Measurements from ENCODE around the gene REV3L. TPM values are rescaled to one million over a fixed set of nuclear protein-coding genes. Genes with fewer than 3 reads are reported as not detected.
A peak's percentile ranks its signal among the peaks of the same experiment; 100 is the strongest.

Gene REV3L
- total and polyA plus RNA-seq, 9 of the 15 experiments (the other 6 are each of a cell fraction or from before 2014, with no cell fraction given), result 5.5 to 24.4 (median 14.4) TPM

DNA sequence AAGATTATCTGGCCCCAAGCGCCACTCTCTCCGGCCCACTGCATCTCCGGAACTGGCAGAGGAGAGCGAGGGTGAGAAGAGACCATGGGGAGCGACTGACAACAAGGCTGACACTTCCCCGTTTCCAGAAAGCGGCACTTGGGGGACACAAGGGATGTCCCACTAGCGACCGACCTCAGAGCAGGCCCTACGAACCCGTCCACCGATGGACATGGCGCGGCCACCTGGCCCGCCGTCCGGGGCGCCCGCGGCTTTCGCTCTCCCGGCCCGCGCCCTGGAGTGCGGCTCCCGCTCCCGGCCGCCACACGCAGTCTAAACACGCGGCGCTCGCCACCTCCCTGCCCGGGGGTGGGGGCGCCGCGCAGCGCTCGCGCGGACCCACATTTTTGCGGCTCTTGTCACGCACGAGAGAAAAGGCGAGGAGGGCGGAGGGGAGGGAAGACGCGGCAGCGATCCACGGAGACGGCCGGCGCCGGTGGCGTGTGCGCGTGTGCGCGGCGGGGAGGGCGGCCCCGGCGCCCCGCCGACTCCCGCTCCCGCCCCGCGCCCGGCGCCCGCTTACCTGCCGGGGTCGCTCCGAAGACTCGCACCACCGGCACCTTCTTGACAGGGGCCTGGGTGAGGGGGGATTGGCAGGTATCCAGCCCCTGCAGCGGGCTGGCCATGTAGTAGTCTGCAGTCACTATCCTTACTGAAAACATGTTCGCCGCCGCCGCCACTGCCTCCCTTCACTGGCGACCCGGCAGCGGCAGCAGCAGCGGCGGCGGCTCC, 645 bp downstream of the REV3L start (continued):
- TF ChIP-seq ATF1 (CRISPR knock-in tag; IDR thresholded peaks at IDR 0.05) (no peak), ATF1 (tag; IDR thresholded peaks at IDR 0.05) (no peak), TFAM (CRISPR knock-in tag; conservative IDR thresholded peaks at IDR 0.05) (no peak), ETV1 (tag; conservative IDR thresholded peaks at IDR 0.05; ENCODE audit: low read depth) (peak; percentile 43; the same call in 1 of the 2 replicates), HMG20A (CRISPR knock-in tag; conservative IDR thresholded peaks at IDR 0.05) (no peak), SIN3A (IDR thresholded peaks at IDR 0.05; ENCODE audit: borderline replicate concordance in 2 of 2, control insufficient read depth in 1 of 2, low read depth in 2 of 2, low read length in 2 of 2) (no peak), ZKSCAN1 (IDR thresholded peaks at IDR 0.05; ENCODE audit: low read depth, low read length) (0 out of 2 replicates have a peak, but pooled peaks have one; percentile 21), MCM5 (IDR thresholded peaks at IDR 0.05; ENCODE audit: low read depth) (no peak), ZFP36 (IDR thresholded peaks at IDR 0.05; ENCODE audit: low read depth, low read length, partially characterized antibody) (no peak), SPI1 (IDR thresholded peaks at IDR 0.05; ENCODE audit: borderline replicate concordance, low read depth, low read length) (no peak), HMG20B (CRISPR knock-in tag; IDR thresholded peaks at IDR 0.05) (no peak), WHSC1 (IDR thresholded peaks at IDR 0.05; ENCODE audit: low read length) (no peak), ZKSCAN3 (CRISPR knock-in tag; IDR thresholded peaks at IDR 0.05) (no peak)
- TF ChIP-seq, protein P1, sequence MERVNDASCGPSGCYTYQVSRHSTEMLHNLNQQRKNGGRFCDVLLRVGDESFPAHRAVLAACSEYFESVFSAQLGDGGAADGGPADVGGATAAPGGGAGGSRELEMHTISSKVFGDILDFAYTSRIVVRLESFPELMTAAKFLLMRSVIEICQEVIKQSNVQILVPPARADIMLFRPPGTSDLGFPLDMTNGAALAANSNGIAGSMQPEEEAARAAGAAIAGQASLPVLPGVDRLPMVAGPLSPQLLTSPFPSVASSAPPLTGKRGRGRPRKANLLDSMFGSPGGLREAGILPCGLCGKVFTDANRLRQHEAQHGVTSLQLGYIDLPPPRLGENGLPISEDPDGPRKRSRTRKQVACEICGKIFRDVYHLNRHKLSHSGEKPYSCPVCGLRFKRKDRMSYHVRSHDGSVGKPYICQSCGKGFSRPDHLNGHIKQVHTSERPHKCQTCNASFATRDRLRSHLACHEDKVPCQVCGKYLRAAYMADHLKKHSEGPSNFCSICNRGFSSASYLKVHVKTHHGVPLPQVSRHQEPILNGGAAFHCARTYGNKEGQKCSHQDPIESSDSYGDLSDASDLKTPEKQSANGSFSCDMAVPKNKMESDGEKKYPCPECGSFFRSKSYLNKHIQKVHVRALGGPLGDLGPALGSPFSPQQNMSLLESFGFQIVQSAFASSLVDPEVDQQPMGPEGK (CRISPR knock-in tag; IDR thresholded peaks at IDR 0.05; ENCODE audit: borderline replicate concordance), result no peak
- TF ChIP-seq, protein P2, sequence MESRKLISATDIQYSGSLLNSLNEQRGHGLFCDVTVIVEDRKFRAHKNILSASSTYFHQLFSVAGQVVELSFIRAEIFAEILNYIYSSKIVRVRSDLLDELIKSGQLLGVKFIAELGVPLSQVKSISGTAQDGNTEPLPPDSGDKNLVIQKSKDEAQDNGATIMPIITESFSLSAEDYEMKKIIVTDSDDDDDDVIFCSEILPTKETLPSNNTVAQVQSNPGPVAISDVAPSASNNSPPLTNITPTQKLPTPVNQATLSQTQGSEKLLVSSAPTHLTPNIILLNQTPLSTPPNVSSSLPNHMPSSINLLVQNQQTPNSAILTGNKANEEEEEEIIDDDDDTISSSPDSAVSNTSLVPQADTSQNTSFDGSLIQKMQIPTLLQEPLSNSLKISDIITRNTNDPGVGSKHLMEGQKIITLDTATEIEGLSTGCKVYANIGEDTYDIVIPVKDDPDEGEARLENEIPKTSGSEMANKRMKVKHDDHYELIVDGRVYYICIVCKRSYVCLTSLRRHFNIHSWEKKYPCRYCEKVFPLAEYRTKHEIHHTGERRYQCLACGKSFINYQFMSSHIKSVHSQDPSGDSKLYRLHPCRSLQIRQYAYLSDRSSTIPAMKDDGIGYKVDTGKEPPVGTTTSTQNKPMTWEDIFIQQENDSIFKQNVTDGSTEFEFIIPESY (CRISPR knock-in tag; IDR thresholded peaks at IDR 0.05), result no peak
- TF ChIP-seq, protein P3, sequence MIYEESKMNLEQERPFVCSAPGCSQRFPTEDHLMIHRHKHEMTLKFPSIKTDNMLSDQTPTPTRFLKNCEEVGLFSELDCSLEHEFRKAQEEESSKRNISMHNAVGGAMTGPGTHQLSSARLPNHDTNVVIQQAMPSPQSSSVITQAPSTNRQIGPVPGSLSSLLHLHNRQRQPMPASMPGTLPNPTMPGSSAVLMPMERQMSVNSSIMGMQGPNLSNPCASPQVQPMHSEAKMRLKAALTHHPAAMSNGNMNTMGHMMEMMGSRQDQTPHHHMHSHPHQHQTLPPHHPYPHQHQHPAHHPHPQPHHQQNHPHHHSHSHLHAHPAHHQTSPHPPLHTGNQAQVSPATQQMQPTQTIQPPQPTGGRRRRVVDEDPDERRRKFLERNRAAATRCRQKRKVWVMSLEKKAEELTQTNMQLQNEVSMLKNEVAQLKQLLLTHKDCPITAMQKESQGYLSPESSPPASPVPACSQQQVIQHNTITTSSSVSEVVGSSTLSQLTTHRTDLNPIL (CRISPR knock-in tag; IDR thresholded peaks at IDR 0.05), result no peak
- TF ChIP-seq, protein P4, sequence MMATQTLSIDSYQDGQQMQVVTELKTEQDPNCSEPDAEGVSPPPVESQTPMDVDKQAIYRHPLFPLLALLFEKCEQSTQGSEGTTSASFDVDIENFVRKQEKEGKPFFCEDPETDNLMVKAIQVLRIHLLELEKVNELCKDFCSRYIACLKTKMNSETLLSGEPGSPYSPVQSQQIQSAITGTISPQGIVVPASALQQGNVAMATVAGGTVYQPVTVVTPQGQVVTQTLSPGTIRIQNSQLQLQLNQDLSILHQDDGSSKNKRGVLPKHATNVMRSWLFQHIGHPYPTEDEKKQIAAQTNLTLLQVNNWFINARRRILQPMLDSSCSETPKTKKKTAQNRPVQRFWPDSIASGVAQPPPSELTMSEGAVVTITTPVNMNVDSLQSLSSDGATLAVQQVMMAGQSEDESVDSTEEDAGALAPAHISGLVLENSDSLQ (IDR thresholded peaks at IDR 0.05), result no peak
- TF ChIP-seq, protein P5, sequence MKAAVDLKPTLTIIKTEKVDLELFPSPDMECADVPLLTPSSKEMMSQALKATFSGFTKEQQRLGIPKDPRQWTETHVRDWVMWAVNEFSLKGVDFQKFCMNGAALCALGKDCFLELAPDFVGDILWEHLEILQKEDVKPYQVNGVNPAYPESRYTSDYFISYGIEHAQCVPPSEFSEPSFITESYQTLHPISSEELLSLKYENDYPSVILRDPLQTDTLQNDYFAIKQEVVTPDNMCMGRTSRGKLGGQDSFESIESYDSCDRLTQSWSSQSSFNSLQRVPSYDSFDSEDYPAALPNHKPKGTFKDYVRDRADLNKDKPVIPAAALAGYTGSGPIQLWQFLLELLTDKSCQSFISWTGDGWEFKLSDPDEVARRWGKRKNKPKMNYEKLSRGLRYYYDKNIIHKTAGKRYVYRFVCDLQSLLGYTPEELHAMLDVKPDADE (conservative IDR thresholded peaks at IDR 0.05; ENCODE audit: control insufficient read depth, low read depth, low read length), result 0 out of 2 replicates have a peak, but pooled peaks have one; percentile 23
